GM12891 (cell line): Measurements from ENCODE around the gene ZDHHC8.

Experiments
- PAX5 ChIP-seq: IDR thresholded peaks from 2 replicates; pipeline ENCODE4 v1.6.1; 2011; ENCODE audit warnings: low read length, moderate library complexity, mild to moderate bottlenecking; ENCODE audit not compliant: insufficient read depth, severe bottlenecking
- POLR2A ChIP-seq: IDR thresholded peaks from 2 replicates; pipeline ENCODE4 v1.6.1; 2011; ENCODE audit warnings: low read depth, low read length, control low read depth
- POLR2AphosphoS5 ChIP-seq: IDR thresholded peaks from 2 replicates; pipeline ENCODE4 v1.6.1; 2011; ENCODE audit warnings: low read depth, low read length, control low read depth
- TAF1 ChIP-seq: IDR thresholded peaks from 2 replicates; pipeline ENCODE4 v1.6.1; 2011; ENCODE audit warnings: low read depth, low read length, control low read depth

DNA sequence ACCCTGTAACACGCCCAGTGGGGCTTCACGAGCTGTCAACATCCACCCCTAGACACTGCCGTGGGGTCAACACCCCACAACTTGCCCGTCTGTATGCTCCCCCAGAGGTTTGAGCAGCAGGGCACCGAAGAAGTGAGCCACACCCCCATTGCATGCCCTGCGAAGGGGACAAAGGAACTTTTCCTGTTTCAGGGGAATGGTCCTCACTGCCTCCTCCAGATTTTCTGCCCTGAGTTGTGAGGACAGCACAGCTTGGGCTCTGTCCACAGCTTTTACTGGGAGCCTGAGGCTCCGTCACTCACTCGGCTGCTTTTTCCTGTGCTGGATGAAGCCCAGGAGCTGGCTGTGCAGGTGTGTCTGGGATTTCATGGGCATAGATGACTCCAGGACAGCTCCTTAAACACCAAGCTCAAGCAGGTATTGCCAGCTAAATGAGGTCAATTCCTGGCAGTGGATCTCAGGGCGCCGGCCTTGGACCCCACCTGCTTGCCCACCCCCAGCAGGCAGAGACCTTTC lies 59.5 kb downstream of the ZDHHC8 start:
- TF ChIP-seq TAF1 (no peak), POLR2AphosphoS5 (no peak), PAX5 (no peak), POLR2A (no peak)
